ENCODE results near the gene CLIC3.

CLIC3 gene

GRCh38 chr9:136949239-136949816 is 47.0 kb downstream of the CLIC3 start:
- DNase-seq = no peak

GRCh38 chr9:136947955-136948510 is 48.3 kb downstream of the CLIC3 start:
- DNase-seq = peak in 1 of 2 experiments; percentile 55

- DNase-seq = no peak
Measured at GRCh38 chr9:136947028-136947891, 49.1 kb downstream of the CLIC3 start.

- no peak for DNase-seq
Measured at GRCh38 chr9:136946228-136947027, 49.9 kb downstream of the CLIC3 start.

GRCh38 chr9:136945333-136946227 is 50.8 kb downstream of the CLIC3 start:
- no peak for DNase-seq

Measured in NCI-H1930 (cell line).